ENCODE data around the gene DPYSL5.

- TF ChIP-seq EZH2 (IDR thresholded peaks at IDR 0.05; ENCODE audit: insufficient read depth, low read length) (no peak), CTCF (IDR thresholded peaks at IDR 0.05; ENCODE audit: insufficient read depth, low read depth, low read length) (no peak)
These were observed 39.2 kb downstream of the DPYSL5 start for GRCh38 chr2:26887151-26887550.

All from astrocyte (in vitro differentiated cells and primary cell).